Stomach (tissue), 4 donors: ENCODE data around the gene ETV6.

Experiments used
- EP300 ChIP-seq: sonication (generic); formaldehyde crosslinking; IDR thresholded peaks from one replicate; pipeline ENCODE4 v1.6.1; 2017; ENCODE audit warnings: antibody characterized with exemption
- POLR2A ChIP-seq, 4 donors: fragments of 450-650 bp; IDR thresholded peaks; one replicate each; pipeline ENCODE4 v1.6.1; 2016; ENCODE audit warnings: antibody characterized with exemption in 4 of 4, control low read depth in 2 of 4, mild to moderate bottlenecking in 1 of 4, moderate library complexity in 1 of 4
- POLR2AphosphoS5 ChIP-seq, 3 donors: sonication (generic); formaldehyde crosslinking; IDR thresholded peaks; one replicate each; pipeline ENCODE4 v1.6.1; 2016; ENCODE audit warnings: antibody characterized with exemption in 3 of 3
- TF ChIP-seq, protein P1 (sequence below), 7 experiments: fragments of 450-650 bp in 4 of 7; fragments of 200-600 bp in 3 of 7; sonication (generic) in 3 of 7; IDR thresholded peaks; one replicate each; pipeline ENCODE4 v1.5.1; 2016 to 2019; ENCODE audit warnings: antibody characterized with exemption in 7 of 7, control low read depth in 2 of 7, mild to moderate bottlenecking in 1 of 7

GRCh38 chr12:11713202-11713601, 63.7 kb downstream of the ETV6 start:
- TF ChIP-seq, protein P1, sequence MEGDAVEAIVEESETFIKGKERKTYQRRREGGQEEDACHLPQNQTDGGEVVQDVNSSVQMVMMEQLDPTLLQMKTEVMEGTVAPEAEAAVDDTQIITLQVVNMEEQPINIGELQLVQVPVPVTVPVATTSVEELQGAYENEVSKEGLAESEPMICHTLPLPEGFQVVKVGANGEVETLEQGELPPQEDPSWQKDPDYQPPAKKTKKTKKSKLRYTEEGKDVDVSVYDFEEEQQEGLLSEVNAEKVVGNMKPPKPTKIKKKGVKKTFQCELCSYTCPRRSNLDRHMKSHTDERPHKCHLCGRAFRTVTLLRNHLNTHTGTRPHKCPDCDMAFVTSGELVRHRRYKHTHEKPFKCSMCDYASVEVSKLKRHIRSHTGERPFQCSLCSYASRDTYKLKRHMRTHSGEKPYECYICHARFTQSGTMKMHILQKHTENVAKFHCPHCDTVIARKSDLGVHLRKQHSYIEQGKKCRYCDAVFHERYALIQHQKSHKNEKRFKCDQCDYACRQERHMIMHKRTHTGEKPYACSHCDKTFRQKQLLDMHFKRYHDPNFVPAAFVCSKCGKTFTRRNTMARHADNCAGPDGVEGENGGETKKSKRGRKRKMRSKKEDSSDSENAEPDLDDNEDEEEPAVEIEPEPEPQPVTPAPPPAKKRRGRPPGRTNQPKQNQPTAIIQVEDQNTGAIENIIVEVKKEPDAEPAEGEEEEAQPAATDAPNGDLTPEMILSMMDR (IDR thresholded peaks at IDR 0.05) = no peak
- TF ChIP-seq POLR2AphosphoS5 (IDR thresholded peaks at IDR 0.05) (no peak), POLR2A (IDR thresholded peaks at IDR 0.05) (no peak), EP300 (no peak)
